Prostate gland (tissue), 2 donors: ENCODE results near the gene OAS2. TPM values are rescaled to one million over a fixed set of nuclear protein-coding genes. Genes with fewer than 3 reads are reported as not detected.

Experiments
- DNase-seq: peaks from one replicate; pipeline ENCODE4 v3.0.0-alpha.2; 2019; ENCODE audit warnings: low spot score
- H3K27ac ChIP-seq, 2 donors: fragments of 200-600 bp; sonication (generic); 2 replicates each; pipeline ENCODE4 v1.5.1; 2017 to 2019
- H3K27me3 ChIP-seq: fragments of 200-600 bp; sonication (generic); replicated peaks from 2 replicates; pipeline ENCODE4 v1.5.1; 2019; ENCODE audit not compliant: insufficient read depth
- H3K36me3 ChIP-seq, 2 donors: fragments of 200-600 bp; sonication (generic); 1 replicate in 1 of 2; 2 replicates in 1 of 2; pipeline versions ENCODE4 v1.5.1 to v1.8.1; 2017 to 2019
- H3K4me1 ChIP-seq: fragments of 200-600 bp; sonication (generic); replicated peaks from 2 replicates; pipeline ENCODE4 v1.5.1; 2019
- H3K4me3 ChIP-seq, 2 donors: fragments of 200-600 bp; sonication (generic); 2 replicates each; pipeline ENCODE4 v1.5.1; 2017 to 2019
- H3K9me3 ChIP-seq: fragments of 200-600 bp; sonication (generic); 2 replicates; pipeline ENCODE4 v1.5.1; 2017
- CTCF ChIP-seq, 4 experiments: fragments of 200-600 bp in 2 of 4; fragments of 450-650 bp in 2 of 4; sonication (generic) in 2 of 4; IDR thresholded peaks; 1 replicate in 3 of 4; 2 replicates in 1 of 4; pipeline ENCODE4 v1.5.1; 2016 to 2019; ENCODE audit warnings: antibody characterized with exemption in 4 of 4, mild to moderate bottlenecking in 2 of 4, moderate library complexity in 2 of 4
- POLR2A ChIP-seq: fragments of 450-650 bp; IDR thresholded peaks from one replicate; pipeline ENCODE4 v1.6.1; 2016; ENCODE audit warnings: antibody characterized with exemption, mild to moderate bottlenecking
- POLR2AphosphoS5 ChIP-seq: sonication (generic); formaldehyde crosslinking; IDR thresholded peaks from one replicate; pipeline ENCODE4 v1.6.1; 2017; ENCODE audit warnings: antibody characterized with exemption
- WGBS: methylation state at CpG from one replicate; pipeline ENCODE4 v1.1.5; 2018; 5-methylcytosine and 5-hydroxymethylcytosine counted together
- intact Hi-C: fragments of 100-400 bp; cut with DNase I; formaldehyde crosslinking; loops from one replicate; pipeline ENCODE4 v1.14.2; 2022
- total RNA-seq, 2 donors: library from RNA; depleted of rRNA; stranded (reverse); fragments of >200 nt; gene quantifications; one replicate each; pipeline ENCODE4 v1.1.0, GENCODE V29; 2016

The OAS2 gene
- total RNA-seq, 2 donors from 2014 or later: 9.7 to 12.4 TPM

GRCh38 chr12:112932485-112933128, 45.7 kb upstream of the OAS2 start:
- H3K27me3 ChIP-seq: no peaks in the 10 kb centered on the region
- intact Hi-C loops: no loop called here
- H3K36me3 ChIP-seq: no peaks in the 10 kb centered on the region
- peaks cover 5% of the 10 kb centered on the region for H3K4me1 ChIP-seq
- no peaks in the 10 kb centered on the region for H3K9me3 ChIP-seq
- 40% methylated on average over 6 of the region's 6 CpGs for WGBS
- H3K27ac ChIP-seq: no peak overlapping the region
- H3K4me3 ChIP-seq: no peak overlapping the region
- no peak for DNase-seq
- TF ChIP-seq CTCF (IDR thresholded peaks at IDR 0.05) (no peak), POLR2AphosphoS5 (no peak), POLR2A (no peak)

DNA sequence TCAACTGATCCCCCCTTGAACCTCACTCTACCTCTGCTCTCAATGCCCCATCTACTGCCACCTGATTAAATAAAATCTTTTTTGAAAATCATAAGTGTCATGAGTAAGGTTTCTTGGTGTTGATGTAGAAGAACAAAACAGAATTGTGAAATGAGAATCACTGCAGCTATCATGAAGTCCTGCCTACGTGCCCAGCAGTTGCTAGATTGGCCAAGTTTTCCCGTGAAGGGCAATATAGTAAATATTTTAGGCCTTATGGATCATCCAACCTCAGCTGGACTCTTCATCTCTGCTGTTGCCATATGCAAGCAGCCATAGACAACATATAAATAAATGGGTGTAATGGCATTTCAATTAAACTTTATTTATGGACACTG, 45.2 kb upstream of the OAS2 start:
- intact Hi-C loops: no loop called here
- H3K27me3 ChIP-seq: no peaks in the 10 kb centered on the region

DNA sequence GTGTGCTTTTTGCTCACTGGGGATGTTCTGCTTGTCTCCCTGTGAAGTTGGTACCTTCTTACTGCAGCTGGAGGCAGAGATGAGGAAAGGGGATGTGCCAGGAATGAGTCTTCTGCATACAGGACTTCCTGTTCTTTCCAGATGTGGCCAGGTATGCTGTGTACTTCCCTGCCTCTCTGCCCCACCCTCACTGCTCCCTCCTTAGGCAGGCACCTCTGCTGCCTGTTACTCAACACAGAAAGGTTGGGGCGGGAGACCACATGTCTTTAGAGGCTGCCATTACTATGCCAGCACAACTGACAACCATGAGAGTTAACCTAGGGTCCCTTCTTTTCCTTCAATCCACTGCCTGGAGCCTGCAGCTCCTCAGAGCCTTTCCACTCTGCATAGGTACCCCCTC, 42.1 kb upstream of the OAS2 start:
- TF ChIP-seq CTCF (IDR thresholded peaks at IDR 0.05) (no peak), POLR2AphosphoS5 (no peak), POLR2A (no peak)
- Histone ChIP-seq H3K27me3 (no peaks in the 10 kb centered on the region), H3K4me1 (peaks cover 12% of the 10 kb centered on the region), H3K36me3 (no peaks in the 10 kb centered on the region), H3K9me3 (no peaks in the 10 kb centered on the region), H3K27ac (no peak overlapping the region), H3K4me3 (no peak overlapping the region)
- peak; percentile 11 for DNase-seq
- 60% methylated on average over 1 of the region's 1 CpG for WGBS
- intact Hi-C loops: no loop called here

More for the DNA sequence above, 45.2 kb upstream of the OAS2 start:
- Histone ChIP-seq H3K9me3 (no peaks in the 10 kb centered on the region), H3K4me3 (no peak overlapping the region), H3K4me1 (peaks cover 5% of the 10 kb centered on the region), H3K27ac (no peak overlapping the region), H3K36me3 (no peaks in the 10 kb centered on the region)
- TF ChIP-seq CTCF (IDR thresholded peaks at IDR 0.05) (no peak), POLR2A (no peak), POLR2AphosphoS5 (no peak)
- WGBS: 69% methylated on average over 2 of the region's 2 CpGs
- no peak for DNase-seq

- Histone ChIP-seq H3K9me3 (no peaks in the 10 kb centered on the region), H3K27ac (peak overlapping the region; percentile 32 to 74), H3K4me3 (no peak overlapping the region), H3K27me3 (no peaks in the 10 kb centered on the region), H3K4me1 (peaks cover 12% of the 10 kb centered on the region), H3K36me3 (no peaks in the 10 kb centered on the region)
- intact Hi-C loops: no loop called here
- TF ChIP-seq POLR2AphosphoS5: peak; percentile 80
- TF ChIP-seq POLR2A: no peak
- no peak for TF ChIP-seq CTCF (IDR thresholded peaks at IDR 0.05)
- 22% methylated on average over 2 of the region's 2 CpGs for WGBS
- DNase-seq: peak; percentile 58
Observed at GRCh38 chr12:112936927-112937326, 41.4 kb upstream of the OAS2 start.
